ENCODE results near the gene CLMN. TPM values are rescaled to one million over a fixed set of nuclear protein-coding genes. Genes with fewer than 3 reads are reported as not detected.

The CLMN gene
- total and polyA plus RNA-seq, 2 of the 4 experiments (the other 2 are of a cell fraction): 0.10 to 0.18 TPM

- no peak overlapping the region for H2BK120ac ChIP-seq (ENCODE audit: low read depth, low read length)
- no peak for TF ChIP-seq MXI1 (IDR thresholded peaks at IDR 0.05; ENCODE audit: borderline replicate concordance, low read depth, low read length)
- TF ChIP-seq MAZ (IDR thresholded peaks at IDR 0.05; ENCODE audit: borderline replicate concordance, low read depth, low read length): no peak
- no peak for TF ChIP-seq RFX5 (IDR thresholded peaks at IDR 0.05; ENCODE audit: low read depth, low read length)
- no peak for TF ChIP-seq RCOR1 (IDR thresholded peaks at IDR 0.05; ENCODE audit: insufficient replicate concordance, low read length)
- TF ChIP-seq USF2 (IDR thresholded peaks at IDR 0.05; ENCODE audit: low read depth, low read length): no peak
- no peak for TF ChIP-seq CTCF (conservative IDR thresholded peaks at IDR 0.05; ENCODE audit: low read depth, low read length)
- no peak for TF ChIP-seq SMC3 (IDR thresholded peaks at IDR 0.05; ENCODE audit: low read depth, low read length)
- TF ChIP-seq NFE2L2 (IDR thresholded peaks at IDR 0.05; ENCODE audit: low read depth, low read length): no peak
- TF ChIP-seq CEBPB (IDR thresholded peaks at IDR 0.05; ENCODE audit: low read depth, low read length): no peak
- TF ChIP-seq MAFK (IDR thresholded peaks at IDR 0.05; ENCODE audit: low read depth, low read length): no peak
- TF ChIP-seq POLR2A (IDR thresholded peaks at IDR 0.05; ENCODE audit: low read depth, low read length): no peak
- TF ChIP-seq RAD21 (IDR thresholded peaks at IDR 0.05; ENCODE audit: low read length): no peak
- no peak for TF ChIP-seq BHLHE40 (IDR thresholded peaks at IDR 0.05; ENCODE audit: low read depth, low read length)
- no peak for TF ChIP-seq ELK1 (IDR thresholded peaks at IDR 0.05; ENCODE audit: borderline replicate concordance, low read depth, low read length)
- H2BK15ac ChIP-seq (ENCODE audit: low read depth, low read length): no peak overlapping the region
- peaks cover 3% of the 10 kb centered on the region; the same call in 1 of the 2 replicates for H3K4me1 ChIP-seq (ENCODE audit: control insufficient read depth, insufficient read depth, low read length)
- no peak overlapping the region for H3K9ac ChIP-seq (ENCODE audit: low read depth, low read length)
- H3K23ac ChIP-seq (ENCODE audit: low read depth, low read length): no peak overlapping the region
- H4K91ac ChIP-seq (ENCODE audit: insufficient read depth, low read depth, low read length): no peak overlapping the region
- no peak overlapping the region for H2AK5ac ChIP-seq (ENCODE audit: low read depth, low read length)
- H3K4ac ChIP-seq (ENCODE audit: low read depth, low read length): no peak overlapping the region
- intact Hi-C loops (cut with micrococcal nuclease) (no loop called here), in situ Hi-C loops (cut with MboI; ENCODE audit: low sequenced_read_pairs) (no loop called here), dilution Hi-C loops (cut with HindIII; ENCODE audit: low sequenced_read_pairs, unreplicated experiment) (no loop called here)
- no peaks in the 10 kb centered on the region for H4K20me1 ChIP-seq (ENCODE audit: insufficient read depth, low read length)
- no peak overlapping the region for H3K27ac ChIP-seq (ENCODE audit: insufficient read depth, low read length)
- no peak overlapping the region for H4K5ac ChIP-seq (ENCODE audit: low read depth, low read length)
- H2AK9ac ChIP-seq (replicated peaks; ENCODE audit: low read depth, low read length, poor library complexity): no peak overlapping the region
- no peak overlapping the region for H3K14ac ChIP-seq (replicated peaks; ENCODE audit: low read depth, low read length)
- H2AFZ ChIP-seq (replicated peaks; ENCODE audit: low read length, poor library complexity): no peak overlapping the region
- BruUV-seq (replicated peaks): no TSS peak
- DNase-seq (no peak), ATAC-seq (ENCODE audit: low read depth) (no peak)
- CTCF ChIA-PET: no interaction called here
- no peaks in the 10 kb centered on the region; the same call in 1 of the 2 replicates for H3K27me3 ChIP-seq (ENCODE audit: control insufficient read depth, insufficient read depth, low read length)
- no peak overlapping the region for H3K4me3 ChIP-seq (ENCODE audit: insufficient read depth, low read depth, low read length)
- H3K18ac ChIP-seq (ENCODE audit: low read depth, low read length): no peak overlapping the region
- WGBS, 2 experiments (ENCODE audit: extremely low coverage in 2 of 2, insufficient read length in 1 of 2): no CpG with 5 or more reads among the region's 3 CpGs
- H3K4me2 ChIP-seq (ENCODE audit: low read depth, low read length): no peak overlapping the region
- no peaks in the 10 kb centered on the region for H3K9me1 ChIP-seq (ENCODE audit: insufficient read depth, low read length)
- H3K56ac ChIP-seq (ENCODE audit: extremely low read depth, insufficient read depth, low read length): no peak overlapping the region
- H4K8ac ChIP-seq (ENCODE audit: low read depth in 2 of 2, low read length in 2 of 2): no peak overlapping the region
- POLR2A ChIA-PET (ENCODE audit: unreplicated experiment): no interaction called here
- H2BK5ac ChIP-seq (ENCODE audit: low read depth, low read length, poor library complexity, severe bottlenecking): no peak overlapping the region
- H3K9me3 ChIP-seq (ENCODE audit: control insufficient read depth, insufficient read depth, low read length): no peaks in the 10 kb centered on the region
- H3K79me1 ChIP-seq (ENCODE audit: low read depth in 1 of 2, low read length in 2 of 2): no peaks in the 10 kb centered on the region
- no peak overlapping the region for H2BK20ac ChIP-seq (ENCODE audit: low read depth, low read length)
- no peaks in the 10 kb centered on the region for H3K36me3 ChIP-seq (ENCODE audit: control insufficient read depth, insufficient read depth, low read length)
These were observed 75.1 kb downstream of the CLMN start for GRCh38 chr14:95244587-95244986.

All from IMR-90 (cell line).